Panc1 (cell line): ENCODE results near the gene INPP5A.

Source experiments
- CTCF ChIP-seq: fragments of 450-650 bp; IDR thresholded peaks from 2 replicates; pipeline ENCODE4 v1.5.1; 2017; ENCODE audit warnings: mild to moderate bottlenecking
- REST ChIP-seq, 2 experiments: IDR thresholded peaks; 2 replicates each; pipeline ENCODE4 v1.6.1; 2011 to 2012; ENCODE audit warnings: low read depth in 2 of 2, control low read depth in 1 of 2, low read length in 1 of 2, mild to moderate bottlenecking in 1 of 2, moderate library complexity in 1 of 2; ENCODE audit not compliant: insufficient read depth in 1 of 2

- TF ChIP-seq REST (IDR thresholded peaks at IDR 0.05; ENCODE audit: insufficient read depth in 1 of 2, low read depth in 2 of 2, low read length in 1 of 2) (no peak), CTCF (no peak)
These were observed 39.2 kb downstream of the INPP5A start for GRCh38 chr10:132576671-132577349.
